ENCODE results near the gene BICC1.

- TF ChIP-seq CTCF (conservative IDR thresholded peaks at IDR 0.05; ENCODE audit: low read length) (no peak), EZH2phosphoT487 (IDR thresholded peaks at IDR 0.05; ENCODE audit: borderline replicate concordance) (no peak)
Observed at GRCh38 chr10:58672845-58673244, 160.2 kb downstream of the BICC1 start.
